HAP-1 (cell line): ENCODE measurements around the gene EPB41L5.

Experiments
- DNase-seq, 2 experiments: peaks; one replicate each; pipeline ENCODE4 v3.0.0-alpha.2; 2016 to 2020; ENCODE audit warnings: low spot score in 2 of 2
- H3K27me3 ChIP-seq: fragments of 250-450 bp; sonication (Bioruptor Pico); 2 replicates; pipeline ENCODE4 v1.5.1; 2020; ENCODE audit warnings: low read depth, mild to moderate bottlenecking, moderate library complexity
- H3K36me3 ChIP-seq: fragments of 250-450 bp; sonication (Bioruptor Pico); replicated peaks from 2 replicates; pipeline ENCODE4 v1.5.1; 2020; ENCODE audit warnings: mild to moderate bottlenecking
- H3K4me1 ChIP-seq: fragments of 250-450 bp; sonication (Bioruptor Pico); 2 replicates; pipeline ENCODE4 v1.5.1; 2020; ENCODE audit warnings: mild to moderate bottlenecking
- H3K4me3 ChIP-seq: fragments of 250-450 bp; sonication (Bioruptor Pico); 2 replicates; pipeline ENCODE4 v1.5.1; 2020; ENCODE audit warnings: mild to moderate bottlenecking, moderate library complexity
- H3K9me3 ChIP-seq: fragments of 250-450 bp; sonication (Bioruptor Pico); 2 replicates; pipeline ENCODE4 v1.5.1; 2020; ENCODE audit warnings: mild to moderate bottlenecking, moderate library complexity
- in situ Hi-C: fragments of 300-500 bp; cut with MboI; formaldehyde crosslinking; loops from 3 replicates; pipeline ENCODE4 v1.14.3; 2020; ENCODE audit warnings: low sequenced_read_pairs, inconsistent platforms, mixed read lengths

The EPB41L5 gene

GRCh38 chr2:120091436-120091835, 78.6 kb downstream of the EPB41L5 start:
- Histone ChIP-seq H3K36me3 (0 out of 2 replicates have a peak, but pooled peaks cover 3% of the 10 kb centered on the region), H3K27me3 (no peaks in the 10 kb centered on the region), H3K9me3 (no peaks in the 10 kb centered on the region), H3K4me1 (no peaks in the 10 kb centered on the region; the same call in 1 of the 2 replicates), H3K4me3 (no peak overlapping the region)
- in situ Hi-C loops, result no loop called here
- no peak for DNase-seq

- Histone ChIP-seq H3K4me3 (no peak overlapping the region), H3K9me3 (no peaks in the 10 kb centered on the region), H3K27me3 (no peaks in the 10 kb centered on the region), H3K4me1 (no peaks in the 10 kb centered on the region; the same call in 1 of the 2 replicates), H3K36me3 (0 out of 2 replicates have a peak, but pooled peaks cover 3% of the 10 kb centered on the region)
- in situ Hi-C loops, result no loop called here
- no peak for DNase-seq
These were observed 81.9 kb downstream of the EPB41L5 start for GRCh38 chr2:120094795-120095194.

GRCh38 chr2:120100627-120101026, 87.8 kb downstream of the EPB41L5 start:
- peaks cover 7% of the 10 kb centered on the region for H3K4me1 ChIP-seq
- no peaks in the 10 kb centered on the region for H3K27me3 ChIP-seq
- no peak for DNase-seq
- H3K4me3 ChIP-seq, result no peak overlapping the region
- peaks cover 6% of the 10 kb centered on the region for H3K36me3 ChIP-seq
- no peaks in the 10 kb centered on the region for H3K9me3 ChIP-seq
- in situ Hi-C loops, result no loop called here

GRCh38 chr2:120103723-120104467, 91.0 kb downstream of the EPB41L5 start:
- H3K36me3 ChIP-seq, result peaks cover 6% of the 10 kb centered on the region
- no peaks in the 10 kb centered on the region for H3K27me3 ChIP-seq
- no peak overlapping the region for H3K4me3 ChIP-seq
- peak; percentile 71 to 83 for DNase-seq
- in situ Hi-C loops, result no loop called here
- peaks cover 7% of the 10 kb centered on the region for H3K4me1 ChIP-seq
- H3K9me3 ChIP-seq, result no peaks in the 10 kb centered on the region

GRCh38 chr2:120104772-120105171, 91.9 kb downstream of the EPB41L5 start:
- H3K36me3 ChIP-seq, result peaks cover 6% of the 10 kb centered on the region
- peaks cover 10% of the 10 kb centered on the region for H3K4me1 ChIP-seq
- in situ Hi-C loops, result no loop called here
- H3K4me3 ChIP-seq, result no peak overlapping the region
- no peak for DNase-seq
- H3K9me3 ChIP-seq, result no peaks in the 10 kb centered on the region
- no peaks in the 10 kb centered on the region for H3K27me3 ChIP-seq

- Histone ChIP-seq H3K9me3 (no peaks in the 10 kb centered on the region), H3K27me3 (no peaks in the 10 kb centered on the region), H3K36me3 (peaks cover 3% of the 10 kb centered on the region), H3K4me3 (no peak overlapping the region), H3K4me1 (peaks cover 12% of the 10 kb centered on the region)
- in situ Hi-C loops, result no loop called here
- no peak for DNase-seq
These were observed 92.5 kb downstream of the EPB41L5 start for GRCh38 chr2:120105360-120105759.

GRCh38 chr2:120108049-120108448, 95.2 kb downstream of the EPB41L5 start:
- no peaks in the 10 kb centered on the region for H3K36me3 ChIP-seq
- H3K4me3 ChIP-seq, result no peak overlapping the region
- in situ Hi-C loops, result no loop called here
- H3K27me3 ChIP-seq, result no peaks in the 10 kb centered on the region
- H3K9me3 ChIP-seq, result no peaks in the 10 kb centered on the region
- H3K4me1 ChIP-seq, result peaks cover 12% of the 10 kb centered on the region
- DNase-seq, result no peak

- in situ Hi-C loops, result no loop called here
- no peaks in the 10 kb centered on the region for H3K9me3 ChIP-seq
- H3K36me3 ChIP-seq, result no peaks in the 10 kb centered on the region
- no peak overlapping the region for H3K4me3 ChIP-seq
- no peak for DNase-seq
- H3K27me3 ChIP-seq, result no peaks in the 10 kb centered on the region
- H3K4me1 ChIP-seq, result peaks cover 10% of the 10 kb centered on the region
These were observed 95.9 kb downstream of the EPB41L5 start for GRCh38 chr2:120108749-120109148.

GRCh38 chr2:120109186-120110061, 96.5 kb downstream of the EPB41L5 start:
- Histone ChIP-seq H3K4me1 (peaks cover 5% of the 10 kb centered on the region; the same call in 1 of the 2 replicates), H3K4me3 (no peak overlapping the region), H3K9me3 (no peaks in the 10 kb centered on the region), H3K36me3 (no peaks in the 10 kb centered on the region), H3K27me3 (no peaks in the 10 kb centered on the region)
- peak in 1 of 2 experiments; percentile 49 for DNase-seq
- in situ Hi-C loops, result no loop called here

- no peaks in the 10 kb centered on the region for H3K36me3 ChIP-seq
- H3K27me3 ChIP-seq, result no peaks in the 10 kb centered on the region
- in situ Hi-C loops, result no loop called here
- no peak for DNase-seq
- no peak overlapping the region for H3K4me3 ChIP-seq
- no peaks in the 10 kb centered on the region for H3K9me3 ChIP-seq
- 0 out of 2 replicates have a peak, but pooled peaks cover 5% of the 10 kb centered on the region for H3K4me1 ChIP-seq
These were observed 97.1 kb downstream of the EPB41L5 start for GRCh38 chr2:120110062-120110362.

- in situ Hi-C loops, result no loop called here
- H3K36me3 ChIP-seq, result no peaks in the 10 kb centered on the region
- H3K9me3 ChIP-seq, result no peaks in the 10 kb centered on the region
- no peak overlapping the region for H3K4me3 ChIP-seq
- DNase-seq, result no peak
- H3K4me1 ChIP-seq, result 0 out of 2 replicates have a peak, but pooled peaks cover 5% of the 10 kb centered on the region
- H3K27me3 ChIP-seq, result no peaks in the 10 kb centered on the region
These were observed 97.6 kb downstream of the EPB41L5 start for GRCh38 chr2:120110507-120110906.

GRCh38 chr2:120111193-120111592, 98.3 kb downstream of the EPB41L5 start:
- in situ Hi-C loops, result no loop called here
- no peak overlapping the region for H3K4me3 ChIP-seq
- H3K36me3 ChIP-seq, result no peaks in the 10 kb centered on the region
- DNase-seq, result no peak
- no peaks in the 10 kb centered on the region for H3K9me3 ChIP-seq
- H3K27me3 ChIP-seq, result no peaks in the 10 kb centered on the region
- H3K4me1 ChIP-seq, result 0 out of 2 replicates have a peak, but pooled peaks cover 5% of the 10 kb centered on the region

GRCh38 chr2:120118018-120118417, 105.1 kb downstream of the EPB41L5 start:
- in situ Hi-C loops, result no loop called here
- no peak overlapping the region for H3K4me3 ChIP-seq
- no peak for DNase-seq
- no peaks in the 10 kb centered on the region for H3K27me3 ChIP-seq
- peaks cover 2% of the 10 kb centered on the region; the same call in 1 of the 2 replicates for H3K4me1 ChIP-seq
- 0 out of 2 replicates have a peak, but pooled peaks cover 5% of the 10 kb centered on the region for H3K36me3 ChIP-seq
- 0 out of 2 replicates have a peak, but pooled peaks cover 3% of the 10 kb centered on the region for H3K9me3 ChIP-seq

- H3K4me1 ChIP-seq, result peaks cover 2% of the 10 kb centered on the region; the same call in 1 of the 2 replicates
- 0 out of 2 replicates have a peak, but pooled peaks cover 3% of the 10 kb centered on the region for H3K9me3 ChIP-seq
- no peak overlapping the region for H3K4me3 ChIP-seq
- H3K36me3 ChIP-seq, result 0 out of 2 replicates have a peak, but pooled peaks cover 5% of the 10 kb centered on the region
- H3K27me3 ChIP-seq, result no peaks in the 10 kb centered on the region
- in situ Hi-C loops, result no loop called here
- DNase-seq, result no peak
These were observed 105.6 kb downstream of the EPB41L5 start for GRCh38 chr2:120118471-120118870.
